IMR-90 (cell line): ENCODE results near the gene SPATA12. TPM values are rescaled to one million over a fixed set of nuclear protein-coding genes. Genes with fewer than 3 reads are reported as not detected.

ENCODE experiments used
- ATAC-seq: fragments of 200-7000 bp; cut with Tn5 transposase; 2 replicates; pipeline ENCODE4 v1.9.1; 2020; ENCODE audit warnings: low read depth, mild to moderate bottlenecking, moderate library complexity
- BruUV-seq: library from RNA; stranded (reverse); fragments of 400-500 nt; replicated peaks from 2 replicates; lab custom pipeline; 2021; lab: Mats Ljungman, UMichigan
- CTCF ChIA-PET: fragments of 300-600 bp; formaldehyde crosslinking; extraction: SDS; loops from one replicate; lab custom pipeline; 2021; ENCODE audit warnings: antibody characterized with exemption; lab: Yijun Ruan, JAX
- POLR2A ChIA-PET: fragments of 300-600 bp; sonication (Branson Sonifier 250); formaldehyde crosslinking; loops from one replicate; lab custom pipeline; 2022; ENCODE audit warnings: antibody characterized with exemption; ENCODE audit not compliant: unreplicated experiment; lab: Charles Lee
- DNase-seq: peaks from one replicate; pipeline ENCODE4 v3.0.0; 2013
- H2AFZ ChIP-seq: replicated peaks from 2 replicates; pipeline ENCODE3; 2013; ENCODE audit warnings: low read length, mild to moderate bottlenecking; ENCODE audit not compliant: poor library complexity
- H2AK5ac ChIP-seq: 2 replicates; pipeline ENCODE4 v1.6.1; 2013; ENCODE audit warnings: low read depth, low read length, inconsistent platforms
- H2AK9ac ChIP-seq: replicated peaks from 2 replicates; pipeline ENCODE3; 2013; ENCODE audit warnings: mild to moderate bottlenecking, low read depth, low read length, moderate library complexity; ENCODE audit not compliant: poor library complexity
- H2BK120ac ChIP-seq: 2 replicates; pipeline ENCODE4 v1.6.1; 2013; ENCODE audit warnings: low read depth, low read length, inconsistent platforms
- H2BK15ac ChIP-seq: 3 replicates; pipeline ENCODE4 v1.6.1; 2013; ENCODE audit warnings: low read depth, low read length, inconsistent platforms
- H2BK20ac ChIP-seq: 2 replicates; pipeline ENCODE4 v1.6.1; 2013; ENCODE audit warnings: low read depth, mild to moderate bottlenecking, inconsistent platforms, low read length, moderate library complexity
- H2BK5ac ChIP-seq: 2 replicates; pipeline ENCODE4 v1.6.1; 2013; ENCODE audit warnings: mild to moderate bottlenecking, low read depth, low read length, inconsistent platforms; ENCODE audit not compliant: poor library complexity, severe bottlenecking
- H3K14ac ChIP-seq: replicated peaks from 2 replicates; pipeline ENCODE4 v1.6.1; 2013; ENCODE audit warnings: low read depth, low read length, inconsistent platforms
- H3K18ac ChIP-seq: 2 replicates; pipeline ENCODE4 v1.6.1; 2013; ENCODE audit warnings: low read depth, low read length, control low read depth
- H3K23ac ChIP-seq: 2 replicates; pipeline ENCODE4 v1.6.1; 2013; ENCODE audit warnings: low read depth, low read length, inconsistent platforms
- H3K27ac ChIP-seq: 2 replicates; pipeline ENCODE4 v1.5.1; 2013; ENCODE audit warnings: mild to moderate bottlenecking, control low read depth, low read length; ENCODE audit not compliant: insufficient read depth
- H3K27me3 ChIP-seq: 2 replicates; pipeline ENCODE4 v1.6.1; 2013; ENCODE audit warnings: low read length; ENCODE audit not compliant: control insufficient read depth, insufficient read depth
- H3K36me3 ChIP-seq: 2 replicates; pipeline ENCODE4 v1.6.1; 2013; ENCODE audit warnings: low read length, mixed read lengths; ENCODE audit not compliant: control insufficient read depth, insufficient read depth
- H3K4ac ChIP-seq: 2 replicates; pipeline ENCODE4 v1.6.1; 2013; ENCODE audit warnings: low read depth, low read length, inconsistent platforms
- H3K4me1 ChIP-seq: 2 replicates; pipeline ENCODE4 v1.6.1; 2013; ENCODE audit warnings: low read length, mixed read lengths; ENCODE audit not compliant: control insufficient read depth, insufficient read depth
- H3K4me2 ChIP-seq: 2 replicates; pipeline ENCODE4 v1.6.1; 2013; ENCODE audit warnings: low read depth, mild to moderate bottlenecking, control low read depth, low read length, moderate library complexity
- H3K4me3 ChIP-seq: 2 replicates; pipeline ENCODE4 v1.5.1; 2013; ENCODE audit warnings: low read depth, mild to moderate bottlenecking, control low read depth, low read length, moderate library complexity; ENCODE audit not compliant: insufficient read depth
- H3K56ac ChIP-seq: 2 replicates; pipeline ENCODE4 v1.6.1; 2013; ENCODE audit warnings: low read length, inconsistent platforms; ENCODE audit not compliant: insufficient read depth; ENCODE audit errors: extremely low read depth
- H3K79me1 ChIP-seq, 2 experiments: 2 replicates each; pipeline ENCODE4 v1.6.1; 2013; ENCODE audit warnings: low read length in 2 of 2, inconsistent platforms in 1 of 2, low read depth in 1 of 2
- H3K9ac ChIP-seq: 2 replicates; pipeline ENCODE4 v1.6.1; 2013; ENCODE audit warnings: low read depth, low read length, control low read depth
- H3K9me1 ChIP-seq: 2 replicates; pipeline ENCODE4 v1.6.1; 2013; ENCODE audit warnings: low read length, inconsistent platforms; ENCODE audit not compliant: insufficient read depth
- H3K9me3 ChIP-seq: 2 replicates; pipeline ENCODE4 v1.6.1; 2013; ENCODE audit warnings: low read length; ENCODE audit not compliant: control insufficient read depth, insufficient read depth
- H4K20me1 ChIP-seq: 2 replicates; pipeline ENCODE4 v1.6.1; 2013; ENCODE audit warnings: low read length, inconsistent platforms; ENCODE audit not compliant: insufficient read depth
- H4K5ac ChIP-seq: 2 replicates; pipeline ENCODE4 v1.6.1; 2013; ENCODE audit warnings: mild to moderate bottlenecking, low read depth, low read length, control low read depth
- H4K8ac ChIP-seq, 2 experiments: 2 replicates each; pipeline ENCODE4 v1.6.1; 2013; ENCODE audit warnings: low read depth in 2 of 2, low read length in 2 of 2, control low read depth in 1 of 2, inconsistent platforms in 1 of 2
- H4K91ac ChIP-seq: 2 replicates; pipeline ENCODE4 v1.6.1; 2013; ENCODE audit warnings: low read depth, low read length, inconsistent platforms; ENCODE audit not compliant: insufficient read depth
- CHD1 ChIP-seq: IDR thresholded peaks from 2 replicates; pipeline ENCODE4 v1.6.1; 2012; ENCODE audit warnings: low read depth, low read length, improper control_type of control experiment
- CTCF ChIP-seq: conservative IDR thresholded peaks from 2 replicates; pipeline ENCODE4 v1.5.1; 2012; ENCODE audit warnings: mild to moderate bottlenecking, low read depth, low read length, improper control_type of control experiment
- MAFK ChIP-seq: IDR thresholded peaks from 2 replicates; pipeline ENCODE4 v1.6.1; 2012; ENCODE audit warnings: low read depth, low read length, improper control_type of control experiment
- MAZ ChIP-seq: IDR thresholded peaks from 2 replicates; pipeline ENCODE4 v1.6.1; 2012; ENCODE audit warnings: low read depth, mild to moderate bottlenecking, low read length, improper control_type of control experiment, moderate library complexity, borderline replicate concordance
- MXI1 ChIP-seq: IDR thresholded peaks from 2 replicates; pipeline ENCODE4 v1.6.1; 2012; ENCODE audit warnings: low read depth, mild to moderate bottlenecking, low read length, moderate library complexity, borderline replicate concordance
- RAD21 ChIP-seq: IDR thresholded peaks from 2 replicates; pipeline ENCODE4 v1.6.1; 2012; ENCODE audit warnings: low read length, improper control_type of control experiment
- RCOR1 ChIP-seq: IDR thresholded peaks from 2 replicates; pipeline ENCODE4 v1.6.1; 2012; ENCODE audit warnings: mild to moderate bottlenecking, low read length, improper control_type of control experiment; ENCODE audit not compliant: insufficient replicate concordance
- USF2 ChIP-seq: fragments of 150-350 bp; IDR thresholded peaks from 2 replicates; pipeline ENCODE4 v1.6.1; 2017; ENCODE audit warnings: mild to moderate bottlenecking, antibody characterized with exemption, low read length, low read depth
- WGBS, 2 experiments: methylation state at CpG; one replicate each; pipeline versions ENCODE4 v1.1.5 to v1.1.7; 2013; ENCODE audit warnings: missing lambda C conversion rate in 2 of 2; ENCODE audit not compliant: insufficient read length in 1 of 2; ENCODE audit errors: extremely low coverage in 2 of 2; 5-methylcytosine and 5-hydroxymethylcytosine counted together
- dilution Hi-C: fragments of 300-500 bp; cut with HindIII; formaldehyde crosslinking; loops from one replicate; pipeline ENCODE4 v1.14.3; 2018; ENCODE audit warnings: low sequenced_read_pairs; ENCODE audit not compliant: unreplicated experiment
- in situ Hi-C: fragments of 300-500 bp; cut with MboI; formaldehyde crosslinking; loops from 3 replicates; pipeline ENCODE4 v1.14.3; 2019; ENCODE audit warnings: low sequenced_read_pairs, inconsistent platforms, mixed read lengths
- intact Hi-C: fragments of 100-400 bp; cut with micrococcal nuclease; formaldehyde crosslinking; loops from 2 replicates; pipeline ENCODE4 v1.10.0; 2022
- polyA plus RNA-seq, 3 experiments: library from polyadenylated mRNA; depleted of rRNA; stranded (reverse); fragments of >200 nt; gene quantifications; 2 replicates each; pipeline ENCODE4 v1.2.3, GENCODE V29; 2012; ENCODE audit warnings: low replicate concordance in 1 of 3
- total RNA-seq: library from RNA; depleted of rRNA; stranded (reverse); fragments of >200 nt; gene quantifications from 2 replicates; pipeline ENCODE4 v1.2.3, GENCODE V29; 2012

The SPATA12 gene
- total and polyA plus RNA-seq, 2 of the 4 experiments (the other 2 are of a cell fraction): under 0.01 TPM; not detected in 1

GRCh38 chr3:57069503-57069902 lies 9.0 kb downstream of the SPATA12 start:
- Histone ChIP-seq H3K4ac (no peak overlapping the region), H3K9ac (no peak overlapping the region), H3K14ac (no peak overlapping the region), H2AFZ (no peak overlapping the region), H3K4me2 (no peak overlapping the region), H3K56ac (no peak overlapping the region), H2AK5ac (no peak overlapping the region), H2BK20ac (no peak overlapping the region), H3K9me3 (no peaks in the 10 kb centered on the region), H3K23ac (no peak overlapping the region), H4K8ac (no peak overlapping the region), H4K20me1 (no peaks in the 10 kb centered on the region), H4K91ac (no peak overlapping the region), H2BK15ac (no peak overlapping the region), H2AK9ac (no peak overlapping the region), H3K27me3 (no peaks in the 10 kb centered on the region), H3K4me1 (peaks cover 2% of the 10 kb centered on the region; the same call in 1 of the 2 replicates), H3K9me1 (no peaks in the 10 kb centered on the region), H2BK120ac (no peak overlapping the region), H3K79me1 (no peaks in the 10 kb centered on the region), H3K4me3 (no peak overlapping the region), H3K36me3 (no peaks in the 10 kb centered on the region), H4K5ac (no peak overlapping the region), H3K18ac (no peak overlapping the region), H3K27ac (no peak overlapping the region), H2BK5ac (no peak overlapping the region)
- no peak for ATAC-seq
- BruUV-seq: no TSS peak
- WGBS, 2 experiments: 60% methylated on average over 1 of the region's 6 CpGs; no CpG with 5 or more reads in 1 of the 2 experiments
- TF ChIP-seq RCOR1 (no peak), MAZ (no peak), USF2 (no peak), MXI1 (no peak), MAFK (no peak), CHD1 (no peak), RAD21 (no peak), CTCF (no peak)
- DNase-seq: no peak
- ChIA-PET POLR2A (no interaction called here), CTCF (no interaction called here)
- in situ Hi-C loops: no loop called here
- intact Hi-C loops: no loop called here
- dilution Hi-C loops: no loop called here
